Astrocyte (in vitro differentiated cells and primary cell): ENCODE results near the gene RFX1. TPM values are rescaled to one million over a fixed set of nuclear protein-coding genes. Genes with fewer than 3 reads are reported as not detected.

Experiments used
- DNase-seq: peaks from one replicate; pipeline ENCODE4 v3.0.0-alpha.2; 2010; ENCODE audit warnings: low read depth
- FAIRE-seq: peaks from 2 replicates; lab custom pipeline; 2011; peaks lifted over from hg19 to GRCh38; lab: Jason Lieb, UNC
- H2AFZ ChIP-seq: 2 replicates; pipeline ENCODE4 v1.6.0; 2012; ENCODE audit warnings: low read depth, low read length, inconsistent platforms
- H3K27ac ChIP-seq: 2 replicates; pipeline ENCODE4 v1.5.1; 2011; ENCODE audit warnings: low read depth, low read length, inconsistent platforms
- H3K27me3 ChIP-seq: 2 replicates; pipeline ENCODE4 v1.6.0; 2011; ENCODE audit warnings: low read length, inconsistent platforms; ENCODE audit not compliant: insufficient read depth
- H3K36me3 ChIP-seq: 2 replicates; pipeline ENCODE4 v1.5.1; 2011; ENCODE audit warnings: low read length, inconsistent platforms; ENCODE audit not compliant: insufficient read depth
- H3K4me1 ChIP-seq: 2 replicates; pipeline ENCODE4 v1.5.1; 2011; ENCODE audit warnings: low read length, inconsistent platforms; ENCODE audit not compliant: insufficient read depth
- H3K4me2 ChIP-seq: 2 replicates; pipeline ENCODE4 v1.6.0; 2012; ENCODE audit warnings: low read length, inconsistent platforms
- H3K4me3 ChIP-seq: 2 replicates; pipeline ENCODE4 v1.5.1; 2011; ENCODE audit warnings: low read depth, mild to moderate bottlenecking, low read length, inconsistent platforms; ENCODE audit not compliant: insufficient read depth
- H3K79me2 ChIP-seq: 2 replicates; pipeline ENCODE4 v1.6.0; 2012; ENCODE audit warnings: mild to moderate bottlenecking, low read length, inconsistent platforms; ENCODE audit not compliant: insufficient read depth
- H3K9ac ChIP-seq: 2 replicates; pipeline ENCODE4 v1.6.0; 2012; ENCODE audit warnings: mild to moderate bottlenecking, low read length, inconsistent platforms
- H3K9me3 ChIP-seq: 2 replicates; pipeline ENCODE4 v1.5.1; 2012; ENCODE audit warnings: low read depth, mild to moderate bottlenecking, low read length, inconsistent platforms; ENCODE audit not compliant: insufficient read depth
- H4K20me1 ChIP-seq: 2 replicates; pipeline ENCODE4 v1.6.0; 2012; ENCODE audit warnings: low read length, inconsistent platforms; ENCODE audit not compliant: insufficient read depth
- H3K27ac Mint-ChIP-seq: one replicate; pipeline ENCODE4 v1.8.0; 2021; ENCODE audit warnings: mild to moderate bottlenecking, mixed read lengths; ENCODE audit not compliant: unreplicated experiment
- H3K27me3 Mint-ChIP-seq: one replicate; pipeline ENCODE4 v1.8.0; 2021; ENCODE audit warnings: low read depth, mixed read lengths; ENCODE audit not compliant: unreplicated experiment
- H3K36me3 Mint-ChIP-seq: one replicate; pipeline ENCODE4 v1.8.0; 2021; ENCODE audit warnings: low read depth, mixed read lengths; ENCODE audit not compliant: unreplicated experiment
- H3K4me1 Mint-ChIP-seq: one replicate; pipeline ENCODE4 v1.8.0; 2021; ENCODE audit warnings: low read depth, mixed read lengths; ENCODE audit not compliant: unreplicated experiment
- H3K4me3 Mint-ChIP-seq: one replicate; pipeline ENCODE4 v1.8.0; 2021; ENCODE audit warnings: mild to moderate bottlenecking, moderate library complexity, mixed read lengths; ENCODE audit not compliant: unreplicated experiment
- H3K9me3 Mint-ChIP-seq: one replicate; pipeline ENCODE4 v1.8.0; 2021; ENCODE audit warnings: mild to moderate bottlenecking, mixed read lengths; ENCODE audit not compliant: unreplicated experiment
- EZH2 ChIP-seq: IDR thresholded peaks from 2 replicates; pipeline ENCODE4 v1.6.1; 2012; ENCODE audit warnings: mild to moderate bottlenecking, low read length, inconsistent platforms; ENCODE audit not compliant: insufficient read depth
- total RNA-seq: library from RNA; stranded (reverse); gene quantifications from 2 replicates; pipeline ENCODE4 v1.2.1, GENCODE V29; 2021
- TF ChIP-seq, protein P1 (sequence below): IDR thresholded peaks from 2 replicates; pipeline ENCODE4 v1.5.1; 2011; ENCODE audit warnings: low read depth, mild to moderate bottlenecking, inconsistent platforms, low read length, moderate library complexity; ENCODE audit not compliant: insufficient read depth

RFX1 gene
- total RNA-seq, 1 donor from 2014 or later = 11.8 TPM

DNA sequence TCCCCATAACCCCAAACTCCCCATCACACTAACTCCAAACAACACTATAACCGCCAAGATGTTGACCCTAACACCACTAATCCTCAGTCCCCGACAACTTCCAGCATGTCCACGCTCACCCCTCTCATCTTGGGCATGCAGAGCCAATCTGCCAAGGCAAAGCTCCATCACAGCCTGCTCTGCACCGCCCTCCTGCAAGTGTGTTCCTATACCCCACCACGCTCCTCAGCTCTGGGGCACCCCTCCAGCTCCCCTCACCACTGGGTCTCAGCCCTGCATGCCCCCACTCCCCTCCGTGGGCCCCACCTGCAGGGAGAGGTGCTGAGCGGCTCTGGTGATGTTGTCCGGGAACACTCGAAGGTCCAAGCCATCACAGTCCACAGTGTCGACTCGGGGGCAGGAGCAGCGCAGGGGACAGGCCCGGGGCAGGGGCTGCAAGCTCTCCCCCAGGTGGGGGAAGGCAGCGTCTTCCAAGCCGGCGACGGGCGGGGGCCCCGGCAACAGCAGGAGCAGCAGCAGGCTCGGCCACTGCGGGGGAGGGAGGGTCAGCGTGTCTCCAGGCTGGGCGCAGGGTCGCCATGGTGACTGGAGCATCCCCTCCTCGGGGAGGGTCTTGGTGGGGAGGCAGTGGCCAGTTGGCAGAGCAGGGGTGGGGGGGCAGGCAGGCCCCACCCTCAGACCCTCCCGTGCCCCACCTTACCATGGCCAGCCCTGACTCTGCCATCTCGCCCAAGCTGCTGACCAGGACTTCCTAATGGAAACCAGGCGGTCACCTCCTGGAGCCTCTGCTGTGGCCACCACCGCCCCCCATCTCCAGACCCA is 68.4 kb downstream of the RFX1 start:
- FAIRE-seq = no peak
- Mint-ChIP-seq H3K4me1 (peaks cover 2% of the 10 kb centered on the region), H3K9me3 (peaks cover 4% of the 10 kb centered on the region), H3K27me3 (peaks cover 8% of the 10 kb centered on the region), H3K36me3 (no peaks in the 10 kb centered on the region), H3K4me3 (no peak overlapping the region), H3K27ac (no peak overlapping the region)
- Histone ChIP-seq H3K4me2 (peak overlapping the region; percentile 79), H3K4me3 (peak overlapping the region; percentile 29), H3K4me1 (peaks cover 9% of the 10 kb centered on the region), H3K36me3 (no peaks in the 10 kb centered on the region), H2AFZ (peak overlapping the region; percentile 36), H4K20me1 (peaks cover 7% of the 10 kb centered on the region), H3K27ac (no peak overlapping the region), H3K9ac (no peak overlapping the region), H3K79me2 (no peaks in the 10 kb centered on the region), H3K27me3 (peaks cover 8% of the 10 kb centered on the region), H3K9me3 (no peaks in the 10 kb centered on the region)
- DNase-seq = peak; percentile 37
- no peak for TF ChIP-seq EZH2
- TF ChIP-seq, protein P1, sequence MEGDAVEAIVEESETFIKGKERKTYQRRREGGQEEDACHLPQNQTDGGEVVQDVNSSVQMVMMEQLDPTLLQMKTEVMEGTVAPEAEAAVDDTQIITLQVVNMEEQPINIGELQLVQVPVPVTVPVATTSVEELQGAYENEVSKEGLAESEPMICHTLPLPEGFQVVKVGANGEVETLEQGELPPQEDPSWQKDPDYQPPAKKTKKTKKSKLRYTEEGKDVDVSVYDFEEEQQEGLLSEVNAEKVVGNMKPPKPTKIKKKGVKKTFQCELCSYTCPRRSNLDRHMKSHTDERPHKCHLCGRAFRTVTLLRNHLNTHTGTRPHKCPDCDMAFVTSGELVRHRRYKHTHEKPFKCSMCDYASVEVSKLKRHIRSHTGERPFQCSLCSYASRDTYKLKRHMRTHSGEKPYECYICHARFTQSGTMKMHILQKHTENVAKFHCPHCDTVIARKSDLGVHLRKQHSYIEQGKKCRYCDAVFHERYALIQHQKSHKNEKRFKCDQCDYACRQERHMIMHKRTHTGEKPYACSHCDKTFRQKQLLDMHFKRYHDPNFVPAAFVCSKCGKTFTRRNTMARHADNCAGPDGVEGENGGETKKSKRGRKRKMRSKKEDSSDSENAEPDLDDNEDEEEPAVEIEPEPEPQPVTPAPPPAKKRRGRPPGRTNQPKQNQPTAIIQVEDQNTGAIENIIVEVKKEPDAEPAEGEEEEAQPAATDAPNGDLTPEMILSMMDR = no peak

DNA sequence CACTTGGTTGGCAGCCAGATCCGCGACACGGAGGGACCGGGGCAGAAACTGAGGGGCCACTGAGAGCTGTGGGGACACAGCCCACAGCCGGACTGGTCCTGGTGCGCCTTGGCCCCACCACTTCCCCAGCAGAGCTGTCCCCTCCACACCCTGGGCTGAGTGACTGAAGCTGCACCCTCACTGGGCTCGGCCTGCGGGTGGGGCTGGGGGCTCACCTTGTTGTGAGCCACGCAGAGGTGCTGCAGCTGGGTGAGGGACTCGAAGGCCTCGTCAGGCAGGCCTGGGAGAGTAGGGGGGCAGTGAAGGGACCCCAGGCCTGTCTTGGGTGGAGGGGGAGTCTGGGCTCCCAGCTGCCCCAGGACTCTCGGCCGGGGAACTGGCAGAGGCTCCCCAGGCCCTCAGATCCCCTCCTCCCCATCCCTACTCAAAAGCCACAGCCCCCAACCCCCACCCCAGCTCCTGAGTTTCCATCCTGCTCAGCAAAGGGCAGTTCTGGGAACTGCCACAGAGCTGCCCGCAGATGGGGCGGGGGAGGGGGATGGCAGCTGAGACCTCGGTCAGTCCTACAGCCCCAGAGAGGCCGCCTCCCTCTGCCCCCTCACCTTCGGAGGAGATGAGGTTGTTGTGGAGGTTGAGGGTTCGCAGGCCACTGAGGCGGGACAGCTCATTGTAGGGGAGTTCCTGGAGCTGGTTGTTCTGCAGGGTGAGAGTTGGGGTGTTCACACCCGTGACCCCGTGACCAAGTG is 70.2 kb downstream of the RFX1 start:
- FAIRE-seq (no peak), DNase-seq (no peak)
- TF ChIP-seq, protein P1 = no peak
- no peak for TF ChIP-seq EZH2
- H3K36me3 ChIP-seq = no peaks in the 10 kb centered on the region
- no peak overlapping the region for H3K4me3 ChIP-seq
- H3K9me3 Mint-ChIP-seq = no peaks in the 10 kb centered on the region
- no peak overlapping the region for H2AFZ ChIP-seq
- peaks cover 4% of the 10 kb centered on the region for H3K27me3 ChIP-seq
- H3K79me2 ChIP-seq = no peaks in the 10 kb centered on the region
- H3K27ac Mint-ChIP-seq = peak overlapping the region; percentile 12
- peaks cover 9% of the 10 kb centered on the region for H3K4me1 ChIP-seq
- no peak overlapping the region for H3K4me3 Mint-ChIP-seq
- peaks cover 2% of the 10 kb centered on the region for H3K4me1 Mint-ChIP-seq
- H3K27me3 Mint-ChIP-seq = peaks cover 8% of the 10 kb centered on the region
- no peaks in the 10 kb centered on the region for H3K9me3 ChIP-seq
- H3K4me2 ChIP-seq = no peak overlapping the region
- peaks cover 1% of the 10 kb centered on the region for H3K36me3 Mint-ChIP-seq
- H3K27ac ChIP-seq = no peak overlapping the region
- H3K9ac ChIP-seq = no peak overlapping the region
- H4K20me1 ChIP-seq = peaks cover 7% of the 10 kb centered on the region

DNA sequence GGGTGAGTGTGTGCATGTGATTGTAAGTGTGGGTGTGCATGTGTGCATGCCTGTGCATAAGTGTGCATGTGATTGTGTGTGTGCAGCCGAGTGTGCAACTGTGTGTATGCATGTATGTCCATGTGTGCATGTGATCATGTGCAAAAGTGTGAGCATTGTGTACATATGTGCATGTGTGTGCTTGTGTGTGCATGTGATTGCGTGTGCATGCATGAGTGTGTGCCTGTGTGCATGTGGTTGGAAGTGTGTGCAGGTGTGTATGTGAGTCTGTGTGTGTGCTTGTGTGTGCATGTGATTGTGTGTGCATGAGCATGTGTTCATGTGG is 71.4 kb downstream of the RFX1 start:
- H3K4me3 ChIP-seq = no peak overlapping the region
- TF ChIP-seq, protein P1 = no peak
- TF ChIP-seq EZH2 = no peak
- H3K9me3 ChIP-seq = no peaks in the 10 kb centered on the region
- H3K9me3 Mint-ChIP-seq = no peaks in the 10 kb centered on the region
- H3K4me3 Mint-ChIP-seq = no peak overlapping the region
- H4K20me1 ChIP-seq = peaks cover 7% of the 10 kb centered on the region
- H3K4me1 Mint-ChIP-seq = peaks cover 2% of the 10 kb centered on the region
- H2AFZ ChIP-seq = no peak overlapping the region
- no peaks in the 10 kb centered on the region for H3K36me3 ChIP-seq
- no peak overlapping the region for H3K9ac ChIP-seq
- peaks cover 1% of the 10 kb centered on the region for H3K36me3 Mint-ChIP-seq
- FAIRE-seq = no peak
- H3K4me1 ChIP-seq = peaks cover 9% of the 10 kb centered on the region
- no peak overlapping the region for H3K27ac ChIP-seq
- H3K4me2 ChIP-seq = no peak overlapping the region
- no peaks in the 10 kb centered on the region for H3K79me2 ChIP-seq
- peaks cover 4% of the 10 kb centered on the region for H3K27me3 ChIP-seq
- no peak for DNase-seq
- no peak overlapping the region for H3K27ac Mint-ChIP-seq
- H3K27me3 Mint-ChIP-seq = peaks cover 8% of the 10 kb centered on the region
